Calu3 (cell line): ENCODE data around the gene MON1A. TPM values are rescaled to one million over a fixed set of nuclear protein-coding genes. Genes with fewer than 3 reads are reported as not detected.
A peak's percentile ranks its signal among the peaks of the same experiment; 100 is the strongest.

Experiments used
- BruUV-seq: library from RNA; stranded (reverse); fragments of 400-500 nt; replicated peaks from 2 replicates; lab custom pipeline; 2021; lab: Mats Ljungman, UMichigan
- CTCF ChIA-PET: fragments of 300-600 bp; sonication (Branson Sonifier 250); formaldehyde crosslinking; loops from one replicate; lab custom pipeline; 2022; ENCODE audit warnings: antibody characterized with exemption; lab: Charles Lee
- DNase-seq: peaks from one replicate; pipeline ENCODE4 v3.0.0; 2022
- H3K27ac Mint-ChIP-seq: one replicate; pipeline ENCODE4 v1.8.0; 2022; ENCODE audit warnings: mixed read lengths; ENCODE audit not compliant: unreplicated experiment
- H3K27me3 Mint-ChIP-seq: one replicate; pipeline ENCODE4 v1.8.0; 2022; ENCODE audit warnings: mixed read lengths; ENCODE audit not compliant: unreplicated experiment
- H3K36me3 Mint-ChIP-seq: one replicate; pipeline ENCODE4 v1.8.0; 2022; ENCODE audit warnings: mild to moderate bottlenecking, moderate library complexity, mixed read lengths; ENCODE audit not compliant: insufficient read depth, unreplicated experiment
- H3K4me1 Mint-ChIP-seq: one replicate; pipeline ENCODE4 v1.8.0; 2022; ENCODE audit warnings: mild to moderate bottlenecking, low read depth, mixed read lengths; ENCODE audit not compliant: unreplicated experiment
- H3K4me3 Mint-ChIP-seq: one replicate; pipeline ENCODE4 v1.8.0; 2022; ENCODE audit warnings: mild to moderate bottlenecking, low read depth, moderate library complexity, mixed read lengths; ENCODE audit not compliant: unreplicated experiment
- H3K9me3 Mint-ChIP-seq: one replicate; pipeline ENCODE4 v1.8.0; 2022; ENCODE audit warnings: low read depth, mixed read lengths; ENCODE audit not compliant: unreplicated experiment
- CTCF ChIP-seq: fragments of 200-600 bp; IDR thresholded peaks from one replicate; pipeline ENCODE4 v1.8.0; 2022; ENCODE audit warnings: antibody characterized with exemption; ENCODE audit not compliant: unreplicated experiment
- intact Hi-C: fragments of 100-400 bp; cut with micrococcal nuclease; formaldehyde crosslinking; loops from one replicate; pipeline ENCODE4 v1.10.0; 2022; ENCODE audit not compliant: unreplicated experiment
- total RNA-seq: library from RNA; stranded (reverse); gene quantifications from 2 replicates; pipeline ENCODE4 v1.2.3, GENCODE V29; 2022

Gene MON1A
- total RNA-seq, 1 experiment from 2014 or later, result 8.4 TPM

- DNase-seq, result peak; percentile 40
- Mint-ChIP-seq H3K4me3 (no peak overlapping the region), H3K36me3 (peaks cover 9% of the 10 kb centered on the region), H3K27me3 (no peaks in the 10 kb centered on the region), H3K4me1 (peaks cover 16% of the 10 kb centered on the region), H3K9me3 (no peaks in the 10 kb centered on the region), H3K27ac (no peak overlapping the region)
- intact Hi-C loops, result no loop called here
- CTCF ChIA-PET, result interaction anchor here (1.1 kb wide), 1 partner anchor 9 kb away, joined by 9 read pairs; the partner anchor contains the start of gene RBM6
- no peak for TF ChIP-seq CTCF
- no TSS peak for BruUV-seq
Observed at GRCh38 chr3:49930922-49931321, 1.3 kb upstream of the MON1A start.

GRCh38 chr3:49930168-49930690 is 618 bp upstream of the MON1A start:
- intact Hi-C loops, result no loop called here
- H3K27me3 Mint-ChIP-seq, result no peaks in the 10 kb centered on the region
- BruUV-seq, result TSS peak; percentile 55
- no peak for DNase-seq
- no peak overlapping the region for H3K27ac Mint-ChIP-seq
- peaks cover 9% of the 10 kb centered on the region for H3K36me3 Mint-ChIP-seq
- CTCF ChIA-PET, result interaction anchor here (0.8 to 2.1 kb wide), 7 partner anchors 10 to 144 kb away, joined by 3 to 18 read pairs (median 10); partner anchors contain the start of genes INKA1, IP6K1 and RBM6
- H3K9me3 Mint-ChIP-seq, result no peaks in the 10 kb centered on the region
- H3K4me1 Mint-ChIP-seq, result peaks cover 21% of the 10 kb centered on the region
- TF ChIP-seq CTCF, result no peak
- H3K4me3 Mint-ChIP-seq, result peak overlapping the region; percentile 94

GRCh38 chr3:49928481-49929017 is 1.1 kb downstream of the MON1A start:
- peaks cover 21% of the 10 kb centered on the region for H3K4me1 Mint-ChIP-seq
- H3K27ac Mint-ChIP-seq, result no peak overlapping the region
- TF ChIP-seq CTCF, result no peak
- no peak for DNase-seq
- no peaks in the 10 kb centered on the region for H3K27me3 Mint-ChIP-seq
- TSS peak; percentile 42 for BruUV-seq
- intact Hi-C loops, result no loop called here
- peaks cover 9% of the 10 kb centered on the region for H3K36me3 Mint-ChIP-seq
- CTCF ChIA-PET, result interaction anchor here (0.6 to 2.1 kb wide), 3 partner anchors 13 to 209 kb away, joined by 4 to 11 read pairs (median 6); no protein-coding TSS in a partner anchor
- peak overlapping the region; percentile 94 for H3K4me3 Mint-ChIP-seq
- no peaks in the 10 kb centered on the region for H3K9me3 Mint-ChIP-seq

- Mint-ChIP-seq H3K27ac (no peak overlapping the region), H3K4me3 (no peak overlapping the region), H3K9me3 (no peaks in the 10 kb centered on the region), H3K4me1 (peaks cover 21% of the 10 kb centered on the region), H3K36me3 (peaks cover 9% of the 10 kb centered on the region), H3K27me3 (no peaks in the 10 kb centered on the region)
- no peak for DNase-seq
- no TSS peak for BruUV-seq
- TF ChIP-seq CTCF, result no peak
- CTCF ChIA-PET, result no interaction called here
- intact Hi-C loops, result no loop called here
Observed at GRCh38 chr3:49927798-49928197, 1.8 kb downstream of the MON1A start.
